Progenitor cell of endocrine pancreas (in vitro differentiated cells): ENCODE data around the gene LDLR. TPM values are rescaled to one million over a fixed set of nuclear protein-coding genes. Genes with fewer than 3 reads are reported as not detected.

Source experiments
- DNase-seq: peaks from one replicate; pipeline ENCODE4 v3.0.0; 2021; ENCODE audit warnings: low spot score; ENCODE audit not compliant: unreplicated experiment
- H3K27ac Mint-ChIP-seq: 2 replicates; pipeline ENCODE4 v1.8.0; 2021; ENCODE audit warnings: mild to moderate bottlenecking, moderate library complexity, mixed read lengths
- H3K27me3 Mint-ChIP-seq: 2 replicates; pipeline ENCODE4 v1.8.0; 2021; ENCODE audit warnings: mixed read lengths
- H3K36me3 Mint-ChIP-seq: 2 replicates; pipeline ENCODE4 v1.8.0; 2022; ENCODE audit warnings: mixed read lengths; ENCODE audit not compliant: insufficient read depth
- H3K4me1 Mint-ChIP-seq: 2 replicates; pipeline ENCODE4 v1.8.0; 2021; ENCODE audit warnings: low read depth, mixed read lengths
- H3K4me3 Mint-ChIP-seq: 2 replicates; pipeline ENCODE4 v1.8.0; 2021; ENCODE audit warnings: low read depth, mild to moderate bottlenecking, moderate library complexity, mixed read lengths
- H3K9me3 Mint-ChIP-seq: 2 replicates; pipeline ENCODE4 v1.8.0; 2021; ENCODE audit warnings: low read depth, mixed read lengths
- long read RNA-seq: library from polyadenylated mRNA; unstranded; transcript quantifications from one replicate; pipeline ENCODE4 v2.0.0, GENCODE V29; 2020
- total RNA-seq: library from RNA; stranded (reverse); gene quantifications from 2 replicates; pipeline ENCODE4 v1.2.1, GENCODE V29; 2021
- TF ChIP-seq, protein P1 (sequence below): fragments of 200-600 bp; sonication (generic); IDR thresholded peaks from one replicate; pipeline ENCODE4 v1.5.0; 2021; ENCODE audit warnings: antibody characterized with exemption, mild to moderate bottlenecking; ENCODE audit not compliant: unreplicated experiment

LDLR gene
- total RNA-seq = 67.3 and 73.2 TPM in 2 replicates
- long read RNA-seq, transcript LDLR-208 (18 exons, 3,617 nt) = major isoform, 47 of 73 reads
- long read RNA-seq, partial matches to known transcripts = 8 of 73 reads
- long read RNA-seq, other reads (novel, unspliced or antisense) = 16 of 73 reads

DNA sequence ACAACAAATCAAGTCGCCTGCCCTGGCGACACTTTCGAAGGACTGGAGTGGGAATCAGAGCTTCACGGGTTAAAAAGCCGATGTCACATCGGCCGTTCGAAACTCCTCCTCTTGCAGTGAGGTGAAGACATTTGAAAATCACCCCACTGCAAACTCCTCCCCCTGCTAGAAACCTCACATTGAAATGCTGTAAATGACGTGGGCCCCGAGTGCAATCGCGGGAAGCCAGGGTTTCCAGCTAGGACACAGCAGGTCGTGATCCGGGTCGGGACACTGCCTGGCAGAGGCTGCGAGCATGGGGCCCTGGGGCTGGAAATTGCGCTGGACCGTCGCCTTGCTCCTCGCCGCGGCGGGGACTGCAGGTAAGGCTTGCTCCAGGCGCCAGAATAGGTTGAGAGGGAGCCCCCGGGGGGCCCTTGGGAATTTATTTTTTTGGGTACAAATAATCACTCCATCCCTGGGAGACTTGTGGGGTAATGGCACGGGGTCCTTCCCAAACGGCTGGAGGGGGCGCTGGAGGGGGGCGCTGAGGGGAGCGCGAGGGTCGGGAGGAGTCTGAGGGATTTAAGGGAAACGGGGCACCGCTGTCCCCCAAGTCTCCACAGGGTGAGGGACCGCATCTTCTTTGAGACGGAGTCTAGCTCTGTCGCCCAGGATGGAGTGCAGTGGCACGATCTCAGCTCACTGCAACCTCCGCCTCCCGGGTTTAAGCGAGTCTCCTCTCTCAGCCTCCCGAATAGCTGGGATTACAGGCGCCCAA is at the start of gene LDLR:
LDLR (plus strand) TSS at position 210 of the 760 bp plus-strand sequence; CDS start at position 296, 86 bp downstream.
- peak; percentile 54 for DNase-seq
- TF ChIP-seq, protein P1, sequence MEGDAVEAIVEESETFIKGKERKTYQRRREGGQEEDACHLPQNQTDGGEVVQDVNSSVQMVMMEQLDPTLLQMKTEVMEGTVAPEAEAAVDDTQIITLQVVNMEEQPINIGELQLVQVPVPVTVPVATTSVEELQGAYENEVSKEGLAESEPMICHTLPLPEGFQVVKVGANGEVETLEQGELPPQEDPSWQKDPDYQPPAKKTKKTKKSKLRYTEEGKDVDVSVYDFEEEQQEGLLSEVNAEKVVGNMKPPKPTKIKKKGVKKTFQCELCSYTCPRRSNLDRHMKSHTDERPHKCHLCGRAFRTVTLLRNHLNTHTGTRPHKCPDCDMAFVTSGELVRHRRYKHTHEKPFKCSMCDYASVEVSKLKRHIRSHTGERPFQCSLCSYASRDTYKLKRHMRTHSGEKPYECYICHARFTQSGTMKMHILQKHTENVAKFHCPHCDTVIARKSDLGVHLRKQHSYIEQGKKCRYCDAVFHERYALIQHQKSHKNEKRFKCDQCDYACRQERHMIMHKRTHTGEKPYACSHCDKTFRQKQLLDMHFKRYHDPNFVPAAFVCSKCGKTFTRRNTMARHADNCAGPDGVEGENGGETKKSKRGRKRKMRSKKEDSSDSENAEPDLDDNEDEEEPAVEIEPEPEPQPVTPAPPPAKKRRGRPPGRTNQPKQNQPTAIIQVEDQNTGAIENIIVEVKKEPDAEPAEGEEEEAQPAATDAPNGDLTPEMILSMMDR = no peak
- peaks cover 23% of the 10 kb centered on the region for H3K4me1 Mint-ChIP-seq
- no peaks in the 10 kb centered on the region for H3K9me3 Mint-ChIP-seq
- H3K36me3 Mint-ChIP-seq = peaks cover 2% of the 10 kb centered on the region
- H3K4me3 Mint-ChIP-seq = peak within 1 kb of the TSS; percentile 91
- H3K27me3 Mint-ChIP-seq = no peaks in the 10 kb centered on the region
- H3K27ac Mint-ChIP-seq = peak within 1 kb of the TSS; percentile 98

DNA sequence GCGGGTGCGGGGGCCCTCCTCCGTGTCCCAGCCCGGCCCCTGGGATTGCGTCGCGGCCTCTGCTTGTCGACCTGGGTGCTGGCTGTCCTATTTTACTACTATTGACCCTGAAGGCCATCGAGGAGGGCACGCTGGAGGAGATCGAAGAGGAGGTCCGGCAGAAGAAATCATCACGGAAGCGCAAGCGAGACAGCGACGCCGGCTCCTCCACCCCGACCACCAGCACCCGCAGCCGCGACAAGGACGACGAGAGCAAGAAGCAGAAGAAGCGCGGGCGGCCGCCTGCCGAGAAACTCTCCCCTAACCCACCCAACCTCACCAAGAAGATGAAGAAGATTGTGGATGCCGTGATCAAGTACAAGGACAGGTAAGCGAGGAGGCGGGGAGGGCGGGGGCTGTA is 48.1 kb upstream of the LDLR start:
- peaks cover 36% of the 10 kb centered on the region for H3K36me3 Mint-ChIP-seq
- no peak for DNase-seq
- H3K4me3 Mint-ChIP-seq = no peak overlapping the region
- TF ChIP-seq, protein P1 = no peak
- H3K9me3 Mint-ChIP-seq = no peaks in the 10 kb centered on the region
- no peaks in the 10 kb centered on the region for H3K4me1 Mint-ChIP-seq
- no peak overlapping the region for H3K27ac Mint-ChIP-seq
- H3K27me3 Mint-ChIP-seq = no peaks in the 10 kb centered on the region

DNA sequence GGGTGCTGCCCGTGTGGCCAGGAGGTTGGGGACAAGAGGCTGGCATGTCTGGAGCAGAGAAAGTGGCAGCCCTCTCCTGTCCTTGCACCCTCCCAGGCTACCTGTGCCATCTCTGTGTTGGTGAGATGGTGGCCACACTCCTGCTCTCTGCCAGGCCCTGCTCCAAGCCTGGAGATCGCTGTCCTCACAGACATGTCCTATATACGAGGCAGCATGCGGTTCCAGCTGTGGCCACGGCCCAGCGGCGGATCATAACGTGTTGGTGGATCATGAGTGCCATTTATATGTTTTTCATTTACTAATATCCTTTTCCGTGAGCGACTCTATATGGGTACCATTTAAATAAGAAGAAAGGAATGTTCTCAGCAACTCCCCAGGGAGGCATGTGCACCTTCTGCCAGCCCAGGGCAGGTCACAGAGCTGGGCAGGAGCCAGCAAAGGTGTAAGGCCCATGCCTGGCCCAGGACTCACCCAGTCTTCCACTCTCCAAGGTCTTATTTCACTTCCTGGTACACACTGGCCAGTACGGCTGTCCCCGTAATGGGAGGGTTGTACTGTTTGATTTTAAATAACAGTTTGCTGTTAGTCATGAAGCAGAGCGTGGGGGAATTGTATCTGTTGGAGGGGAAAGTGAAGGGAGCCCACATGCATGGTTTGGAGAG is 47.2 kb upstream of the LDLR start:
- peak overlapping the region; percentile 54 for H3K27ac Mint-ChIP-seq
- peaks cover 36% of the 10 kb centered on the region for H3K36me3 Mint-ChIP-seq
- H3K4me1 Mint-ChIP-seq = no peaks in the 10 kb centered on the region
- no peaks in the 10 kb centered on the region for H3K27me3 Mint-ChIP-seq
- TF ChIP-seq, protein P1 = no peak
- H3K4me3 Mint-ChIP-seq = no peak overlapping the region
- DNase-seq = no peak
- no peaks in the 10 kb centered on the region for H3K9me3 Mint-ChIP-seq

DNA sequence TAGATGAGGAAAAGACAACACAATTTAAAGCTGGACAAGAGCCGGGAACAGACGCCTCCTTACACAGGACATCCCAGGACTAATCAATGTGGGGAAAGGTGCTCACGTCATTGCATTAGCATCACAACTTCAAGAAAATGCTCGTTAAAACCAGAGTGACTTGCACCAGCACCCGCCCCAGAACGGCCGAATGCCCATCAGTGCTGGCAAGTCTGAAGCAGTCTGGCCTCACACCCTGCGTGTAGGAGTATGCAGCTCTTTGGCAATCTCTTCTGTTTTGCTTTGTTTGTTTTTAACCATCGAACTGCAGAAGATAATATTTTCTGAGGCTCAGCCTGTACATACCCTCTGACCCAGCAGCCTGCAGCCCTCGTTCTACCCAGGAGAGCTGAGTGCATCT is 44.8 kb upstream of the LDLR start:
- Mint-ChIP-seq H3K27ac (peak overlapping the region; percentile 13), H3K27me3 (no peaks in the 10 kb centered on the region), H3K4me3 (no peak overlapping the region), H3K36me3 (peaks cover 30% of the 10 kb centered on the region), H3K4me1 (no peaks in the 10 kb centered on the region), H3K9me3 (no peaks in the 10 kb centered on the region)
- no peak for DNase-seq
- TF ChIP-seq, protein P1 = no peak

DNA sequence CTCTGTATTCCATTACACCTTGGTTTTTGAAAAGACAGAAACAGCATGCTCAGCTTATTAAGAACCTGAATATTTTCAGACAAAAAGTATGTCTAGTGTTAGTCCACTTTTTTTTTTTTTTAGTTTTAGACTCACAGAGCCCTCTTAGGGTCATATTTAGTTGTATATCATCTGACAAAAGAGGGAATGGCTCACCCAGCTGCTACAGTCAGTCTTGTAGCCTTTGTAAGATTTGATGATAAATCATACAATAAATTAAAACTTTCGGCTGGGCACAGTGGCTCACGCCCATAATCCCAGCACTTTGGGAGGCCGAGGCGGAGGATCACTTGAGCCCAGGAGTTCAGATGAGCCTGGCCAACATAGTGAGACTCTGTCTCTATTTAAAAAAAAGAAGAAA is 43.7 kb upstream of the LDLR start:
- DNase-seq = no peak
- no peaks in the 10 kb centered on the region for H3K9me3 Mint-ChIP-seq
- TF ChIP-seq, protein P1 = no peak
- no peak overlapping the region for H3K4me3 Mint-ChIP-seq
- H3K4me1 Mint-ChIP-seq = no peaks in the 10 kb centered on the region
- peaks cover 30% of the 10 kb centered on the region for H3K36me3 Mint-ChIP-seq
- no peaks in the 10 kb centered on the region for H3K27me3 Mint-ChIP-seq
- H3K27ac Mint-ChIP-seq = no peak overlapping the region
